OCI-LY1 (cell line): Measurements from ENCODE around the gene IKZF3.
"Not testable (repeated sequence)": the region's sequence is repeated elsewhere in the genome, so short reads cannot be mapped to it uniquely, and the experiment has no call there.

Experiments used
- H2AFZ ChIP-seq: fragments of 200-600 bp; sonication (generic), shearing (Covaris generic); 2 replicates; pipeline ENCODE4 v1.6.0; 2014; ENCODE audit warnings: antibody characterized with exemption, mild to moderate bottlenecking, low read length
- H3F3A ChIP-seq: fragments of 200-600 bp; sonication (generic), shearing (Covaris generic); 2 replicates; pipeline ENCODE4 v1.6.0; 2014; ENCODE audit warnings: mild to moderate bottlenecking, antibody characterized with exemption, low read length, moderate library complexity; ENCODE audit not compliant: insufficient read depth
- H3K27ac ChIP-seq: fragments of 200-600 bp; sonication (generic); 2 replicates; pipeline ENCODE4 v1.5.1; 2014; ENCODE audit warnings: low read length, mixed run types, mild to moderate bottlenecking, low read depth; ENCODE audit not compliant: poor library complexity, severe bottlenecking
- H3K27me3 ChIP-seq: fragments of 200-600 bp; sonication (generic); 2 replicates; pipeline ENCODE4 v1.6.0; 2014; ENCODE audit warnings: antibody characterized with exemption, mild to moderate bottlenecking, low read length, moderate library complexity; ENCODE audit not compliant: insufficient read depth
- H3K36me3 ChIP-seq: fragments of 200-600 bp; sonication (generic); 2 replicates; pipeline ENCODE4 v1.6.1; 2014; ENCODE audit warnings: mild to moderate bottlenecking, antibody characterized with exemption, low read length, moderate library complexity, mixed read lengths; ENCODE audit not compliant: insufficient read depth
- H3K4me1 ChIP-seq: fragments of 200-600 bp; sonication (generic); 2 replicates; pipeline ENCODE4 v1.5.1; 2014; ENCODE audit warnings: mild to moderate bottlenecking, low read length, moderate library complexity; ENCODE audit not compliant: insufficient read depth, severe bottlenecking
- H3K4me2 ChIP-seq: fragments of 200-600 bp; sonication (generic), shearing (Covaris generic); 2 replicates; pipeline ENCODE4 v1.6.1; 2014; ENCODE audit warnings: low read length
- H3K4me3 ChIP-seq: fragments of 200-600 bp; sonication (generic); 2 replicates; pipeline ENCODE4 v1.5.1; 2014; ENCODE audit warnings: low read length, low read depth, mild to moderate bottlenecking, mixed read lengths; ENCODE audit not compliant: poor library complexity, severe bottlenecking
- H3K79me2 ChIP-seq: fragments of 200-600 bp; shearing (Covaris generic); 2 replicates; pipeline ENCODE4 v1.6.1; 2016; ENCODE audit warnings: mixed run types, low read length, mixed read lengths; ENCODE audit not compliant: insufficient read depth
- H3K9ac ChIP-seq: fragments of 200-600 bp; sonication (generic), shearing (Covaris generic); 2 replicates; pipeline ENCODE4 v1.6.1; 2014; ENCODE audit warnings: mild to moderate bottlenecking, low read length, mixed read lengths
- H3K9me2 ChIP-seq: fragments of 200-600 bp; sonication (generic), shearing (Covaris generic); 2 replicates; pipeline ENCODE4 v1.6.1; 2014; ENCODE audit warnings: low read depth, mild to moderate bottlenecking, low read length, mixed read lengths
- H3K9me3 ChIP-seq: fragments of 200-600 bp; shearing (Covaris generic); 2 replicates; pipeline ENCODE4 v1.6.1; 2014; ENCODE audit warnings: low read length, mixed read lengths
- H4K20me1 ChIP-seq: fragments of 200-600 bp; sonication (generic), shearing (Covaris generic); 2 replicates; pipeline ENCODE4 v1.6.0; 2016; ENCODE audit warnings: mild to moderate bottlenecking, low read length; ENCODE audit not compliant: insufficient read depth
- EZH2 ChIP-seq: fragments of 200-600 bp; sonication (generic), shearing (Covaris generic); IDR thresholded peaks from 2 replicates; pipeline ENCODE4 v1.8.0; 2017; ENCODE audit warnings: borderline replicate concordance, mixed run types, mild to moderate bottlenecking, antibody characterized with exemption, low read length, moderate library complexity, mixed read lengths
- TF ChIP-seq, protein P1 (sequence below): fragments of 200-600 bp; sonication (generic), shearing (Covaris generic); IDR thresholded peaks from 2 replicates; pipeline ENCODE4 v1.5.1; 2017; ENCODE audit warnings: mild to moderate bottlenecking, antibody characterized with exemption, low read length, moderate library complexity, mixed read lengths

IKZF3 gene

DNA sequence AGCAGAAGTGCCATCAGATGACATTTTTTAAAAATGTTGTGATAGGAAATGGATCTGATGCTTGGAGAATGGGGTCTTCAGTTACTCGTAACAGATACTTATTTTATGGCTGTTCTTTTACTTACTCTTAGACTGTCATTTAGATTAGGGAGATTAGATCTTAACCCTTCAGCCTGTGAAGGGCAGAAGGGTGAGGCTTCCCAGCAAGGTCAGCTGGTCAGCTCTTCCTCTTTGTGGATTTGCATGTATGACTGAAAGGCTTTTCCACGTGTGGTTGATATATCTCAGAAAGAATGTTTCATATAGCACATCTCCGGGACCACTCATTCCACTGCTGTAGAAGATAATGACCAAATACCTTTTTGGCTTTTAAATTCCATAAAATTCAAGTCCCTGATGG is 98.9 kb downstream of the IKZF3 start:
- no peak overlapping the region for H2AFZ ChIP-seq
- peak overlapping the region; percentile 48 for H3K27ac ChIP-seq
- H3K9me2 ChIP-seq = no peaks in the 10 kb centered on the region
- peaks cover 84% of the 10 kb centered on the region for H3K4me1 ChIP-seq
- no peaks in the 10 kb centered on the region for H3K27me3 ChIP-seq
- no peaks in the 10 kb centered on the region for H3K9me3 ChIP-seq
- peaks cover 36% of the 10 kb centered on the region for H3K79me2 ChIP-seq
- H3K36me3 ChIP-seq = peaks cover 95% of the 10 kb centered on the region
- H3F3A ChIP-seq = peaks cover 11% of the 10 kb centered on the region
- TF ChIP-seq, protein P1, sequence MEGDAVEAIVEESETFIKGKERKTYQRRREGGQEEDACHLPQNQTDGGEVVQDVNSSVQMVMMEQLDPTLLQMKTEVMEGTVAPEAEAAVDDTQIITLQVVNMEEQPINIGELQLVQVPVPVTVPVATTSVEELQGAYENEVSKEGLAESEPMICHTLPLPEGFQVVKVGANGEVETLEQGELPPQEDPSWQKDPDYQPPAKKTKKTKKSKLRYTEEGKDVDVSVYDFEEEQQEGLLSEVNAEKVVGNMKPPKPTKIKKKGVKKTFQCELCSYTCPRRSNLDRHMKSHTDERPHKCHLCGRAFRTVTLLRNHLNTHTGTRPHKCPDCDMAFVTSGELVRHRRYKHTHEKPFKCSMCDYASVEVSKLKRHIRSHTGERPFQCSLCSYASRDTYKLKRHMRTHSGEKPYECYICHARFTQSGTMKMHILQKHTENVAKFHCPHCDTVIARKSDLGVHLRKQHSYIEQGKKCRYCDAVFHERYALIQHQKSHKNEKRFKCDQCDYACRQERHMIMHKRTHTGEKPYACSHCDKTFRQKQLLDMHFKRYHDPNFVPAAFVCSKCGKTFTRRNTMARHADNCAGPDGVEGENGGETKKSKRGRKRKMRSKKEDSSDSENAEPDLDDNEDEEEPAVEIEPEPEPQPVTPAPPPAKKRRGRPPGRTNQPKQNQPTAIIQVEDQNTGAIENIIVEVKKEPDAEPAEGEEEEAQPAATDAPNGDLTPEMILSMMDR = no peak
- no peak for TF ChIP-seq EZH2
- no peaks in the 10 kb centered on the region for H4K20me1 ChIP-seq
- no peak overlapping the region for H3K9ac ChIP-seq
- H3K4me2 ChIP-seq = no peak overlapping the region
- no peak overlapping the region for H3K4me3 ChIP-seq

DNA sequence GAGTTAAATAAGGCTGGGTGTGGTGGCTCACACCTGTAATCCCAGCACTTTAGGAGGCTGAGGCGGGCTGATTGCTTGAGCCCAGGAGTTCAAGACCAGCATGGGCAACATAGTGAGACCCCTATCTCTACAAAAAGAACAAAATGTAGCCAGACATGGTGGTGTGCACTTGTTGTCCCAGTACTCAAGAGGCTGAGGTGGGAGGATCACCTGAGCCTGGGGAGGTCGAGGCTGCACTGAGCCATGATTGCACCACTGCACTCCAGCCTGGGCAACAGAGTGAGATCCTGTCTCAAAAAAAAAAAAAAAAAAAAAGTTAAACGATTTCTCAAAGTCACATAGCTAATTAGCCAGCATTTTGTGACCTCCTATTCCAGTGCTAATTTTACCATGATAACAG is 99.9 kb downstream of the IKZF3 start:
- H3K4me2 ChIP-seq, H3K27me3 ChIP-seq, H4K20me1 ChIP-seq, H3K9ac ChIP-seq, H3K9me3 ChIP-seq, H3K4me3 ChIP-seq, H2AFZ ChIP-seq, H3K9me2 ChIP-seq: not testable (repeated sequence)
- Histone ChIP-seq H3K4me1 (peaks cover 84% of the 10 kb centered on the region), H3K36me3 (peaks cover 85% of the 10 kb centered on the region), H3K79me2 (peaks cover 26% of the 10 kb centered on the region), H3K27ac (peak overlapping the region; percentile 48), H3F3A (peaks cover 15% of the 10 kb centered on the region)

DNA sequence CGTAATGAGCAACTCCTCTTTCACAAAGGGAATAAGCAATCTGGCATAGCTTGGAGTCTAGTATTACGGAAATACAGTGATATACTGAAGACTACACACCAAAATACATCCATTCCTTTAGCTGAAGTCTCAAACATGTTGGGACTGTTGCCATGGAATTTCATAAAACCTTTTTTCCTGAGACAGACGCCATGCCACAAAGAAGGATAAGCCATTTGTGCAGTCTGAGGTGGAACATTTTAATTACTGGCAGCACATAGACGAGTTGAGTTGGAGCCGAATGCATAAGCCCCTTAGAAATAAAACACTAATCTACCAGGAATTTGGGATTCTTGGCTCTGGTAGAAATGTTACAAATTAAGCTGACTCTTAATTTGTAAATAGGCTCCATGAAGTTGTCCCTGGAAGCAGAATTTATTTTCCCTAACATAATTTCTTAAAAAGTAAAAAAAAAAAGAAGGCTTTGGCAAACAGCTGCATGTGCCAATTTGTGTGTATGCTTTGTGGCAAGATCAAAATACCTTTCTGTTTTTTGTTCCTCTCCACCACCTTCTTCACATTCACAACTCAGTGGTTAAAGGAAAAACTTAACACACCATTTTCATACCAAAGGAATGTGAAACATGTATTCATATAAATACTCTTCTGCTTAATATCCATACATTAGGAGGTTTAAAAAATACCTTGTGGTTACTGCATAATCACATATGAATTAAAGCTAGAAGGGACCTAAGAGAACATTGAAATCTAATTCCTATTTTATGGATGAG is 100.9 kb downstream of the IKZF3 start:
- Histone ChIP-seq H4K20me1 (no peaks in the 10 kb centered on the region), H3K9me2 (no peaks in the 10 kb centered on the region), H3K9ac (no peak overlapping the region), H3F3A (peaks cover 22% of the 10 kb centered on the region), H2AFZ (no peak overlapping the region), H3K9me3 (no peaks in the 10 kb centered on the region), H3K27ac (peak overlapping the region; percentile 48), H3K36me3 (peaks cover 81% of the 10 kb centered on the region), H3K4me3 (no peak overlapping the region), H3K79me2 (peaks cover 17% of the 10 kb centered on the region), H3K27me3 (no peaks in the 10 kb centered on the region), H3K4me2 (no peak overlapping the region), H3K4me1 (peaks cover 84% of the 10 kb centered on the region)
- no peak for TF ChIP-seq EZH2
- TF ChIP-seq, protein P1 = no peak
